Activated B cell treated with CpG ODN at 0.5 μM for 24 hours (primary cell): ENCODE results near the gene ZNF43. TPM values are rescaled to one million over a fixed set of nuclear protein-coding genes. Genes with fewer than 3 reads are reported as not detected.
A peak's percentile ranks its signal among the peaks of the same experiment; 100 is the strongest.
"Not testable (repeated sequence)": the region's sequence is repeated elsewhere in the genome, so short reads cannot be mapped to it uniquely, and the experiment has no call there.

Source experiments
- ATAC-seq: fragments of 200-7000 bp; cut with Tn5 transposase; one replicate; pipeline ENCODE4 v1.10.0; 2021; ENCODE audit warnings: low read depth, mild to moderate bottlenecking, moderate library complexity
- CTCF ChIA-PET: fragments of 350-600 bp; sonication (Branson Sonifier 250); formaldehyde crosslinking; loops from one replicate; lab custom pipeline; 2021; ENCODE audit warnings: antibody characterized with exemption; lab: Charles Lee
- POLR2A ChIA-PET: fragments of 350-600 bp; sonication (Branson Sonifier 250); formaldehyde crosslinking; loops from one replicate; lab custom pipeline; 2021; ENCODE audit warnings: antibody characterized with exemption; lab: Charles Lee
- DNase-seq: peaks from one replicate; pipeline ENCODE4 v3.0.0; 2022
- H3K27ac Mint-ChIP-seq: one replicate; pipeline ENCODE4 v1.8.0; 2020; ENCODE audit warnings: mixed read lengths
- H3K27me3 Mint-ChIP-seq: one replicate; pipeline ENCODE4 v1.8.0; 2021; ENCODE audit warnings: mixed read lengths
- H3K36me3 Mint-ChIP-seq: one replicate; pipeline ENCODE4 v1.8.0; 2021; ENCODE audit warnings: low read depth, mixed read lengths
- H3K4me1 Mint-ChIP-seq: one replicate; pipeline ENCODE4 v1.8.0; 2021; ENCODE audit warnings: mixed read lengths
- H3K4me3 Mint-ChIP-seq: one replicate; pipeline ENCODE4 v1.8.0; 2020; ENCODE audit warnings: mild to moderate bottlenecking, mixed read lengths
- H3K9me3 Mint-ChIP-seq: one replicate; pipeline ENCODE4 v1.8.0; 2020; ENCODE audit warnings: mixed read lengths
- intact Hi-C: fragments of 100-400 bp; cut with micrococcal nuclease; formaldehyde crosslinking; loops from one replicate; pipeline ENCODE4 v1.15.1; 2024
- total RNA-seq: library from RNA; stranded (reverse); gene quantifications from 2 replicates; pipeline ENCODE4 v1.2.3, GENCODE V29; 2022
- TF ChIP-seq, protein P1 (sequence below): fragments of 200-600 bp; IDR thresholded peaks from one replicate; pipeline ENCODE4 v1.8.0; 2022; ENCODE audit warnings: antibody characterized with exemption, mild to moderate bottlenecking

The ZNF43 gene
- total RNA-seq, 1 donor from 2014 or later: 52.4 TPM

DNA sequence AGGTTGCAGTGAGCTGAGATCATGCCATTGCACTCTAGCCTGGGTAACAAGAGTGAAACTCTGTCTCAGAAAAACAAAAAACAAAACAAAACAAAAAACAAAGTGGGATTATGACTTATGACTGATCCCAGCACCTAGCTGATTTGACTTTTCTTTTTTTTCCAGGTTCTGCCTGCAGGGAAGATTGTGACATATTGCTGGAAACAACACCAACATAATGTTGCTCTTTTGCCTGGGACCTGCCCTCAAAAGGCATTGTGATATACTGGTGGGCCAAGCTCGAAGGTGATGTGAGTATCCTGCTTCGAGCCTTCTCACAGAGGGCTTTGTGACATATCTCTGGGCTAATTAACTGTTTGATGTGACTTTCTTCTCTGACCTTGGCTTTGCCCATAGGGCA lies 42.0 kb upstream of the ZNF43 start:
- no peaks in the 10 kb centered on the region for H3K36me3 Mint-ChIP-seq
- TF ChIP-seq, protein P1, sequence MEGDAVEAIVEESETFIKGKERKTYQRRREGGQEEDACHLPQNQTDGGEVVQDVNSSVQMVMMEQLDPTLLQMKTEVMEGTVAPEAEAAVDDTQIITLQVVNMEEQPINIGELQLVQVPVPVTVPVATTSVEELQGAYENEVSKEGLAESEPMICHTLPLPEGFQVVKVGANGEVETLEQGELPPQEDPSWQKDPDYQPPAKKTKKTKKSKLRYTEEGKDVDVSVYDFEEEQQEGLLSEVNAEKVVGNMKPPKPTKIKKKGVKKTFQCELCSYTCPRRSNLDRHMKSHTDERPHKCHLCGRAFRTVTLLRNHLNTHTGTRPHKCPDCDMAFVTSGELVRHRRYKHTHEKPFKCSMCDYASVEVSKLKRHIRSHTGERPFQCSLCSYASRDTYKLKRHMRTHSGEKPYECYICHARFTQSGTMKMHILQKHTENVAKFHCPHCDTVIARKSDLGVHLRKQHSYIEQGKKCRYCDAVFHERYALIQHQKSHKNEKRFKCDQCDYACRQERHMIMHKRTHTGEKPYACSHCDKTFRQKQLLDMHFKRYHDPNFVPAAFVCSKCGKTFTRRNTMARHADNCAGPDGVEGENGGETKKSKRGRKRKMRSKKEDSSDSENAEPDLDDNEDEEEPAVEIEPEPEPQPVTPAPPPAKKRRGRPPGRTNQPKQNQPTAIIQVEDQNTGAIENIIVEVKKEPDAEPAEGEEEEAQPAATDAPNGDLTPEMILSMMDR: no peak
- H3K9me3 Mint-ChIP-seq: no peaks in the 10 kb centered on the region
- no peak overlapping the region for H3K27ac Mint-ChIP-seq
- no peaks in the 10 kb centered on the region for H3K27me3 Mint-ChIP-seq
- CTCF ChIA-PET: no interaction called here
- no peak for DNase-seq
- intact Hi-C loops: no loop called here
- POLR2A ChIA-PET: no interaction called here
- H3K4me3 Mint-ChIP-seq: no peak overlapping the region
- peaks cover 4% of the 10 kb centered on the region for H3K4me1 Mint-ChIP-seq
- ATAC-seq: no peak

DNA sequence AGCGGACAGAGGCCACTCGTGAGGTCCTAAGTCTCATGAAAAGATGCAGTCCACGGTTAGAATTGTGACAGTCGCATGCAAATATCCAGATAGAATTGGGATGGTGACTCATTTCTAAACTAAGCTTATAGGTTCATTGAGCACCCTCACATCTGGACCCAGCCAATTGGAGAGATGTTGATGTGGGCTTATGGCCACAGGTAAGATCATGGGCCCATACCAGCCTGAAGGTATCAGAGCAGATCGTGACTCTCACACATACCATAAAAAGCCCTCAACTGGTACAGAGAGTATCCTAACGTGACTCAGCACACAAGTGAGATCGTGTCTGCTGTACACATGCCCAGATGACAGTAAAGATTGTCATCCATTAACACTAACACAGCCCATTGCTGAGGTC lies 40.6 kb upstream of the ZNF43 start:
- H3K36me3 Mint-ChIP-seq, H3K27ac Mint-ChIP-seq, H3K4me1 Mint-ChIP-seq, CTCF ChIA-PET, H3K9me3 Mint-ChIP-seq, H3K4me3 Mint-ChIP-seq, intact Hi-C loops, DNase-seq, H3K27me3 Mint-ChIP-seq, POLR2A ChIA-PET: not testable (repeated sequence)
- peak; percentile 60 for ATAC-seq

DNA sequence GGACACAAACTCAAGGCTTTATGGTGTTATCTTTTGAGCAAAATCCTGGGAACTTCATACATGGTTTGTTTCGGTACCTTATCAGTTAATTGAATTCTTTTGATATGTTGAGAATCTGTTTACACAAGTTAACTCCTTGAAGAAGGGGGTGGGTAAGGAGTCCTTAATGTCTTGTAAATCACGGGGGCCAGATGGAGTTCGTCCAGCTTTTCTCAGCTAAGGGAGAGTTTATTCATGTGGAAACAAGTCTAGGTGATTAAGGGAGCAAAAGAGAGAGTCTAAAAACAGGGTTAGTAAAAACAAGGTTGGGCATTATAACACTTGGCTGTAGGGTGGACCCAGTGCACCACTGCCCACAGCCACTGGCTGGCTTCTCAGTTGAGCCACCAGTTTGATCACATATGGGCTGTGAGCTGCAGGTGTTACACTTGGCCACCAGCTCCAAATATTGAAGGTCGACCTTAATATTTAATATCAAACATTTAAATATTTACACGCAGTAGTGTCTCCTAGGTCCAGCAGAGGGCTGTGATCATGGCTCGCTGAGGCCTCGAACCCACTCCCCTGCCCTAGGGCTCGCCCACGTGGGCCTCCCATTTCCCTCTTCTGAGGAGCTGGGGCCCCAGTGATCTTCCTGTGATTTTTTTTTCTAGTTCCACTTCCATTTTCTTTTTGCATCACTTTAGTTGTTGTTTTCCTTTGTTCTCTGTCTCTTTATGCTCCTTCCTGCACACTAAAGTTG lies 21.0 kb upstream of the ZNF43 start:
- Mint-ChIP-seq H3K4me3 (no peak overlapping the region), H3K4me1 (peaks cover 8% of the 10 kb centered on the region), H3K27me3 (no peaks in the 10 kb centered on the region), H3K27ac (no peak overlapping the region), H3K36me3 (peaks cover under 1% of the 10 kb centered on the region), H3K9me3 (no peaks in the 10 kb centered on the region)
- CTCF ChIA-PET: no interaction called here
- POLR2A ChIA-PET: interaction anchor here (1.4 kb wide), 1 partner anchor 21 kb away, joined by 3 read pairs; the partner anchor contains the start of gene ZNF43
- TF ChIP-seq, protein P1: no peak
- intact Hi-C loops: loop anchor here (10.0 kb wide), 1 partner anchor 198 kb away; the partner anchor contains the start of gene ZNF257
- no peak for ATAC-seq
- DNase-seq: no peak

DNA sequence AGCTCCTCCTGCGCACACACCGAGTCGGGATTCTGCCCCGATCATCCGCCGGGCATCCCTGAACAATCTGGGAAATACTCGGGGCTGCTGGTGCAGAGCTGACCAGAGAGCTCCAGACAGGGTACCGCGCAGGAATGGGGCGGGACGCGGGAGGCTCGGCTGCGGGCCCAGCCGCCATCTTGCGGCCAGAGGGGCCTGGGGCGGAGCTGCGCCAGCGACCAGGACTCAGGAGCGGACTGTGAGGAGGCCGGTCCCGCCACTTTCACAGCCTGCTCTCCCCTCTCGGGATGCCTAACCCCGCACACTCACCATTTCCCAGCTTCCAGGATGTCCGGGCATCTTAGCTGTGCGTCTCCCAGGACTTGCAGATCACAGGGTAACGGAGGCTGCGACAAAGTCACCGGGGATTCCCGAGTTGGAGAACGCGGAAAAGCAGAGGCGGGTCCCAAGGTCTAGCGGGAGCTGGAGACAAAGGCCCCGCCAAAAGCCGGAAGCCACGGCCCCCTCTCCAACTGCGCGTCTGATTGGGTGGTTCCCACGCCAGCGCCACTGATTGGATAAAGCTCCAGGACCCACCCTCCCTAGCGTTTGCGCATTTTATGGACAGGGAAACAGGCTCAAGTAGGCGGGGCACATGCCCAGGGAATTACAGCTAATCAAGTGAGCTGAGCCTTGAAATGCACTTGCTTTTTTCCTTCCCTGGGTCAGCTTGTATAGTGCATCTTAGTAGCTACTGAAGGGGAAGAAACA lies 15.8 kb upstream of the ZNF43 start:
- DNase-seq (peak; percentile 79), ATAC-seq (peak; percentile 99)
- Mint-ChIP-seq H3K9me3 (no peaks in the 10 kb centered on the region), H3K27ac (peak overlapping the region; percentile 84), H3K4me3 (peak overlapping the region; percentile 95), H3K27me3 (no peaks in the 10 kb centered on the region), H3K4me1 (peaks cover 21% of the 10 kb centered on the region), H3K36me3 (peaks cover 23% of the 10 kb centered on the region)
- TF ChIP-seq, protein P1: no peak
- ChIA-PET CTCF (interaction anchor here (0.8 to 1.5 kb wide), 2 partner anchors 15 to 84 kb away, joined by 3 to 5 read pairs; partner anchors contain the start of genes ZNF100 and ZNF43), POLR2A (interaction anchor here (0.6 to 3.0 kb wide), 11 partner anchors 11 to 1286 kb away, joined by 3 to 63 read pairs (median 4); partner anchors contain the start of genes ZNF100, ZNF257, ZNF429 and ZNF43)
- intact Hi-C loops: loop anchor here (1.0 to 10.0 kb wide), 4 partner anchors 15 to 1284 kb away; partner anchors contain the start of genes ZNF100, ZNF257, ZNF43 and ZNF737

DNA sequence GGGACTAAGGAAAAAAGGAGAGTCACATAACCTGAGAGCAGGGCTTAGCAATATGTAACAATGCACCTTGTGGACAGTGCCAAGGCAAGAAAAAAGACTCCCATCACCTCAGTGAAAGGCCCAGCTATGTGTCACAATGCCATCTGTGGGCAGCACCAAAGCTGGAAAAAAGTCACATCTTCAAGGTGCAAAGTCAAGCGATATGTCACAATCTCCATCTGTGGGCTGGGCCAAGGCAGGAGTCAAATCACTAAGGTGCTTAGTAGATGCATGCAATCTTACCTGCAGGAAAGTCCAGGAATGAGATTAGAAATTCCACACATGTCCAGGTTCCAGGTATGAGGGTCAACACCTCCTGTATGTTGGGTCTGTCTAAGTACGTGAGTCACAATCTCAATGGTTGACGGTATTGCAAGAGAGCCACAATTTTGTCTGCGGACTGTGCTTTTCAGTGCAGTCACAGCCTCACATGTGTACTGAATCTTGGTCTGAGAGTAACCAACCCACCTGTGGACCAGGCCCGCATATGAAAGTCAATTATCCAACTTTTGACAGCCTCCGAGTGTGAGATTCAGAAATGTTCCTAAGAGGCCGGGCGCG lies 14.8 kb upstream of the ZNF43 start:
- H3K27ac Mint-ChIP-seq: peak overlapping the region; percentile 31
- POLR2A ChIA-PET: interaction anchor here (0.7 to 3.0 kb wide), 3 partner anchors 15 to 345 kb away, joined by 7 to 63 read pairs (median 9); partner anchors contain the start of genes ZNF257, ZNF429 and ZNF43

More for the DNA sequence above, 14.8 kb upstream of the ZNF43 start:
- Mint-ChIP-seq H3K4me1 (peaks cover 21% of the 10 kb centered on the region), H3K36me3 (peaks cover 31% of the 10 kb centered on the region), H3K9me3 (no peaks in the 10 kb centered on the region), H3K27me3 (no peaks in the 10 kb centered on the region), H3K4me3 (peak overlapping the region; percentile 95)
- DNase-seq: no peak
- intact Hi-C loops: loop anchor here (5.0 to 10.0 kb wide), 3 partner anchors 83 to 1283 kb away; partner anchors contain the start of genes ZNF100, ZNF257 and ZNF737
- TF ChIP-seq, protein P1: no peak
- CTCF ChIA-PET: interaction anchor here (1.5 kb wide), 1 partner anchor 14 kb away, joined by 5 read pairs; the partner anchor contains the start of gene ZNF43
- ATAC-seq: no peak
